ENCODE data around the gene ANK3. TPM values are rescaled to one million over a fixed set of nuclear protein-coding genes. Genes with fewer than 3 reads are reported as not detected.

ANK3 gene
- total RNA-seq, 8 experiments from 2014 or later = 8.1 to 191 (median 78.3) TPM

DNA sequence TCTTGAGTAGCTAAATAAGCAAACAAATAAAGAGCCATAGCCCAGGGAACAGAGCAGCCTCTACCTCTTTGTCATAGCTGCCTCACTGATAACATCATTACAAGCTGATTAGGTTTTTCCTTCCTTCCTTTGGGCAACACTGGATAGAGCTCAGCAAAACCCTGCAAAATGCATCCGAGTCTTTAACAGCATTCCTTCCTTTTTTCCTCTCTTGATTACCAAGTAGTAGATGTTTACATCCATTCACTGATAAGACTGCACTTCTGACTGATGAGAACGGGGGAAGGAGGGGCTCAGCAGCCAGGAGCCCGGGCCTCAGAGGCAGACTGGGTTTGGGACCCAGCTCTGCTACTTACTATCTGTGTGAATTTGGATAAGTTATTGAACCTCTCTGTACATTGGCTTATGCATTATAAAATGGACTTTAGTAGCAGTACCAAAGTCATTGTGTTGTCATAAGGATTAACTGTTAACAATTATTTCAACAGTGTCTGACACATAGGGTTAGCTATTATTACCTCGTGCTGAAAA is 214.2 kb downstream of the ANK3 start:
- Histone ChIP-seq H3K27ac (no peak overlapping the region), H3K4me3 (no peak overlapping the region), H3K4me1 (replicated peaks in 1 of 2) (no peaks in the 10 kb centered on the region)
- in situ Hi-C loops (cut with MboI; ENCODE audit: low pct_unique_long_range_greater_than_20kb in 2 of 9, low sequenced_read_pairs in 9 of 9, unreplicated experiment in 9 of 9) = no loop called here
- WGBS, 10 experiments = 40 to 100% (median 67%) methylated on average over 1 to 4 of the region's 4 CpGs; no CpG with 5 or more reads in 2 of the 10 experiments
- ATAC-seq (replicated peaks in 6 of 8) = no peak

DNA sequence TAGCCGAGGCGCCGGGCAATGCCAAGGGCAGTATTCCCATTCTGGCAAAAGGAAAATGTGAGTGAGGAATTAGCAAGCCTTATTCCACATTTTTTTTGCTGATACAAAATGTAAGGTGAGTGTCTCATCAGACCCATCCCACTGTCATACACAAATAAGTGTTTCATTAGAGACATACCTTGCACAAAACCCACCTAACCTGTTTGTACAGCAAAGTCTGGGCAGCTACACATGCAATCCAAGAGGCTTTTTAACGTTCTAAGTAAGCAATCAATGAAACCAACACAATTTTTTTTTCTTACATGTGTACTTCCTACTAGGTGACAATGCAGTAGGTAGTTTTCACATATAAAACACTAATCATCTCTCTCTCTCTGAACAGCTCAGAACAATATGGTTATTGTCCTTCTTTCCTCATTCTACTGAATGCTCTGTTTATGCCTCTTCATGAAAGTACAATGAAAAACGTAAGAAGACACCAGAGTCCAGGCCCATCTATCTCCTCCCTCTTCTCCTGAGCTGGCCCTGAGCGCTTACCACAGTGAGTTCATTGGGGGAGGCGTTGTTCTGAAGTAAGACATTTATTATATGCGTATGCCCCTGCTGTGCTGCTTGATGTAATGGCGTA is 217.2 kb downstream of the ANK3 start:
- H3K4me1 ChIP-seq (replicated peaks in 1 of 2) = no peaks in the 10 kb centered on the region
- no peak for ATAC-seq (replicated peaks in 6 of 8)

DNA sequence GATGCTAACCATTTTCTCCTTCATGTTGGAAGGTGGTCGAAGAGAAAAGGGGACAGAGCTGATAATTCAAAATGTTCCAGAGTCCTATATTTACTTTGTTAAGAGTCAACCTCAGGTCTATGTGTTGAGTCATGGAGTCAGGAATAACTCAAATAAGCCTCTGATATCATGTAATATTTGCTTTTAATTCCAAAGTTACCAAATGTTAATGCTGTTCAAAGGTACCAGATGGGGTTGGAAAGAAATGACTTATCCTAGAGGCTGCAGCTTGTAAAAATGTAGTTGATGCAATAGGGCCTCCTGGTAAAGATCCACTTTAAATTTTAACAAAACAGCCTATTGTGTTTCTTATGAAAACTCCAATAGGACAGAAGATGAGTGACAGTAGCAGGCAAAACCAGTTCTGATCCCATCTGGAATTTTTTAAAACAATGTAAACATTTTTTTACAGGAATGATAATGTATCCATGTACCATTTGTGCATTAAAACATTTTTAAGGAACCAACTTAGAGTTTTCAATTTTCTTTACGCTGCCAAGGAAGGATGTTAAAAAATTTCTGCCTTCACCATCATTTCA is 218.2 kb downstream of the ANK3 start:
- WGBS, 10 experiments = 50 to 100% (median 92%) methylated on average over 1 to 2 of the region's 2 CpGs; no CpG with 5 or more reads in 1 of the 10 experiments
- ATAC-seq (replicated peaks in 6 of 8) = no peak
- Histone ChIP-seq H3K4me3 (no peak overlapping the region), H3K4me1 (replicated peaks in 1 of 2) (peaks cover 0 to 4% of the 10 kb centered on the region in 2 donors), H3K27ac (no peak overlapping the region)
- in situ Hi-C loops (cut with MboI; ENCODE audit: low pct_unique_long_range_greater_than_20kb in 2 of 9, low sequenced_read_pairs in 9 of 9, unreplicated experiment in 9 of 9) = no loop called here

More for the DNA sequence above, 217.2 kb downstream of the ANK3 start:
- WGBS, 10 experiments = 52 to 94% (median 72%) methylated on average over 2 to 9 of the region's 9 CpGs
- Histone ChIP-seq H3K27ac (no peak overlapping the region), H3K4me3 (no peak overlapping the region)
- in situ Hi-C loops (cut with MboI; ENCODE audit: low pct_unique_long_range_greater_than_20kb in 2 of 9, low sequenced_read_pairs in 9 of 9, unreplicated experiment in 9 of 9) = no loop called here

DNA sequence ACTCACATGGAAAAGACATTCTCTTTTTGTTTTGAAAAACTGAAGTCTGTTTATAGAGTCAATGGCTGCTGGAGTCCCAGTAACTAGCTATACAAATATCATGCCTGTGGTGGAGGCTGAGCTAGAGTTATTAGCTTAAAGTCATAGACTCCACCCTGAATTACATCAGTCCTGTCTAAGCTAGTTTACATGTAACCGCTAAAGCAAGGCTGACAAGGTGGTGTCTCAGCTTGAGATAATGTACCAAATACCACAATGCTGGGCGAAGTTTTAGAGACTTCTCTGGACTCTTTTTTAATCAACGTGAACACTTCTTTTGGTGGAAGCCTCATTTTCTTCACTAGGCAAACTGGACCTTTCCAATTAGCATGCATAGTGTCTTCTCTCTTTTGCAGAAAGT is 219.4 kb downstream of the ANK3 start:
- H3K27ac ChIP-seq = no peak overlapping the region
- peak in 3 of 8 experiments; percentile 19 to 100 (median 95) for ATAC-seq (replicated peaks in 6 of 8)
- WGBS, 10 experiments = 42 to 100% (median 100%) methylated on average over 1 to 3 of the region's 3 CpGs; no CpG with 5 or more reads in 3 of the 10 experiments
- H3K4me3 ChIP-seq = no peak overlapping the region
- in situ Hi-C loops (cut with MboI; ENCODE audit: low pct_unique_long_range_greater_than_20kb in 2 of 9, low sequenced_read_pairs in 9 of 9, unreplicated experiment in 9 of 9) = no loop called here
- peaks cover 0 to 4% of the 10 kb centered on the region in 2 donors for H3K4me1 ChIP-seq (replicated peaks in 1 of 2)

DNA sequence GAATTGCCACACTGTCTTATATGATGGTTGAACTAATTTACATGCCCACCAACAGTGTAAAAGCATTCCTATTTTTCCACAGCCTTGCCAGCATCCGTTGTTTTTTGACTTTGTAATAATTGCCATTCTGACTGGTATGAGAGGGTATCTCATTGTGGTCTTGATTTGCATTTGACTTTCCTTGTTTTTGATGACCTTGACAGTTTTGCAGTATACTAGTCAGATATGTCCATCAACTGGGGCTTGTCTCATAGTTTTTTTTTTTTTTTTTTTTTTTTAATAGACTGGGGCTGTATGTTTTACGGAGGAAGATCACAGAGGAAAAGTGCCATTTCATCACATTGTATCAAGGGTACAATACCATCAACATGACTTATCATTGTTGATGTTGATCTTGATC is 220.6 kb downstream of the ANK3 start:
- no peak for ATAC-seq (replicated peaks in 6 of 8)
- Histone ChIP-seq H3K4me3 (no peak overlapping the region), H3K27ac (no peak overlapping the region), H3K4me1 (replicated peaks in 1 of 2) (peaks cover 0 to 4% of the 10 kb centered on the region in 2 donors)
- in situ Hi-C loops (cut with MboI; ENCODE audit: low pct_unique_long_range_greater_than_20kb in 2 of 9, low sequenced_read_pairs in 9 of 9, unreplicated experiment in 9 of 9) = no loop called here
- WGBS, 10 experiments = 66 to 100% (median 86%) methylated on average over 1 to 2 of the region's 2 CpGs; no CpG with 5 or more reads in 1 of the 10 experiments

DNA sequence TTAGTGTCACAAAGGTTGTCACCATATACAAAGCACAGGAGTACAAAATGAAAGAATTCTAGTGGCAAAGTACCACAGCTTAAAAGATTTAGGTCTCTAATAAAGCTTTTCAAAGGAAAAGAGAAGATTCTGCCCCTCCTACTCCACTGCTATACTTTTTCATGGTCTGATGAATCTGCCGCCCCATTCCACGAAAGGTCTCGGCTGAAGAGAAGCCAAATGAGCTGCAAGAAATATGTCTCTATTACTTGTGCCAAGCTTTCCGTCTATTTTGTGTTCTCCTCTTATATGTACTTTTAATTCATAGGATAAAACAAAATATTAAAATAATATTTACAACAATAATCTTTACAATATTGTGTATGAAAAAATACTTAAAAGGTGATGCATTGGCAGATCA is 222.6 kb downstream of the ANK3 start:
- in situ Hi-C loops (cut with MboI; ENCODE audit: low pct_unique_long_range_greater_than_20kb in 2 of 9, low sequenced_read_pairs in 9 of 9, unreplicated experiment in 9 of 9) = no loop called here
- Histone ChIP-seq H3K27ac (no peak overlapping the region), H3K4me3 (no peak overlapping the region), H3K4me1 (replicated peaks in 1 of 2) (peaks cover 0 to 4% of the 10 kb centered on the region in 2 donors)
- 14 to 100% (median 66%) methylated on average over 1 to 4 of the region's 4 CpGs; no CpG with 5 or more reads in 2 of the 10 experiments for WGBS, 10 experiments
- no peak for ATAC-seq (replicated peaks in 6 of 8)

DNA sequence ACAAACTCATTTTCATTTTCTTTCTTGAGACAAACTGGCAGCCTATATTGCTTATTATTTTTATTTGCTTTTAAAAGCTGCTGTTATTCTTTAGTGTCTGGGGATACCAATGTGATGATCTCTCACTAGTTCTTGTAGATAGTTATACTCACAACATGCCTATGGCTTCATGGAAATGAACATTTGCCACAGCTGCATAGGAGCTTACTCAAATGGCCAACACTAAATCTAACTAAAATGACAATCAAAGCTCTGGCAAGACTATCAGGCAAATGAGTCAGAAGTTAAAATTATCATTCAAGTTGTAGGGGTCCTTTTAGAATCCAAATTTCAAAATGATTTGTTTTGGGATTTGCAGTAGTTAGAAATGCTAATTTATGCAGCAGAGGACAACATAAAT is 225.9 kb downstream of the ANK3 start:
- in situ Hi-C loops (cut with MboI; ENCODE audit: low pct_unique_long_range_greater_than_20kb in 2 of 9, low sequenced_read_pairs in 9 of 9, unreplicated experiment in 9 of 9) = no loop called here
- Histone ChIP-seq H3K4me1 (replicated peaks in 1 of 2) (peaks cover 0 to 4% of the 10 kb centered on the region in 2 donors), H3K27ac (no peak overlapping the region), H3K4me3 (no peak overlapping the region)
- ATAC-seq (replicated peaks in 6 of 8) = no peak

DNA sequence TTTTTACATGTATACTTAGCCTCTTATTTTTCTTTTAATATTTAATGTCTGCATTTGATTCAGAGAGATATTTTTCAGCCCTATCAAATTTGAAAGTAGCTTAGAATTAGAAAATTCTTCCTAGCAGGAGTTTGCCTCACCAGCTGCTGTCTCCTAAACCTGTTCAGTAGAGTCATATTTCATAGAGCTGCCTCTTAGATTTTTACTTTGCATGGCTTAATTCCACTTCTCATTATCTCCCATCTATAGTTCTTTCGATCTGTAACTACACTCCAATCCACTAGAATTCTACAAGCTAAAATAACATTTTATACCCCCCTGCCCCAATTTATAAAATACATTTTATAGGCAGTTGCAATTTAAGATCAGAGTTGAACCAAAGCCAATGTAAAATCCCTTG is 227.0 kb downstream of the ANK3 start:
- Histone ChIP-seq H3K4me1 (replicated peaks in 1 of 2) (peaks cover 0 to 4% of the 10 kb centered on the region in 2 donors), H3K27ac (no peak overlapping the region), H3K4me3 (no peak overlapping the region)
- in situ Hi-C loops (cut with MboI; ENCODE audit: low pct_unique_long_range_greater_than_20kb in 2 of 9, low sequenced_read_pairs in 9 of 9, unreplicated experiment in 9 of 9) = no loop called here
- no peak for ATAC-seq (replicated peaks in 6 of 8)
- 80 to 100% (median 90%) methylated on average over 1 of the region's 1 CpG; no CpG with 5 or more reads in 1 of the 10 experiments for WGBS, 10 experiments

DNA sequence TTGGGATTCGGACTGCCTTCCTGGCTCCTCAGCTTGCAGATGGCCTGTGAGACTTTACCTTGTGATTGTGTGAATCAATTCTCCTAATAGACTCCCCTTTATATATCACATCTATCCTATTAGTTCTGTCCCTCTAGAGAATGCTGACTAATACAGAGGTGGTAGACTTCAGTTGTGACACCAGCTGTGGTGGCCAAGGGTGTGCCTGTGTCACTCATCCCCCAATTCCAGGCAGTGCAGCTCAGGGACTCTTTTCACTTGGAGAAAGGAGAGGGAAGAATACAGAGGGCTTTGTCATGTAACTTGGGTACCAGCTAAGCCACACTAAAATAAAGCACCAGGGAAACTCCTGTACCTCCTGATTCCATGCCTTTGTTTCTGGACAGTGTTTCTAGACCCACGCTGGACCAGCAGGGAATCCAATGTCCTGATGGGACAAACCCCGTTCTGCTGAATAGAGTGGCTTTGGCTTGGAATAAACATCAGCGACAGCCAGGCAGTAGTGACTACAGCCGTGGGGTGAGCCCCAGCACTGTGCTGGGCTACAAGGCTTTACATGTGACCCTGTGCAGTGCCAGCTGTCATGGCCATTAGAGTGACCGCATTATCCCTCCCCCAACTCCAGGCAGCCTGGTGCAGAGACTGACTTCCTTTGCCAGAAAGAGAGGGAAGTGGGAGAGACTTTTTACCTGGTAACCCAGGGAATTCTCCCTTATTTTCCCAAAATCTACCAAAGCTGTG is 233.6 kb downstream of the ANK3 start:
- 62 to 100% (median 81%) methylated on average over 1 to 3 of the region's 6 CpGs; no CpG with 5 or more reads in 2 of the 10 experiments for WGBS, 10 experiments
- in situ Hi-C loops (cut with MboI; ENCODE audit: low pct_unique_long_range_greater_than_20kb in 2 of 9, low sequenced_read_pairs in 9 of 9, unreplicated experiment in 9 of 9) = no loop called here
- peak in 2 of 8 experiments; percentile 45 to 57 for ATAC-seq (replicated peaks in 6 of 8)
- no peaks in the 10 kb centered on the region for H3K4me1 ChIP-seq (replicated peaks in 1 of 2)
- H3K27ac ChIP-seq = no peak overlapping the region
- H3K4me3 ChIP-seq = no peak overlapping the region

DNA sequence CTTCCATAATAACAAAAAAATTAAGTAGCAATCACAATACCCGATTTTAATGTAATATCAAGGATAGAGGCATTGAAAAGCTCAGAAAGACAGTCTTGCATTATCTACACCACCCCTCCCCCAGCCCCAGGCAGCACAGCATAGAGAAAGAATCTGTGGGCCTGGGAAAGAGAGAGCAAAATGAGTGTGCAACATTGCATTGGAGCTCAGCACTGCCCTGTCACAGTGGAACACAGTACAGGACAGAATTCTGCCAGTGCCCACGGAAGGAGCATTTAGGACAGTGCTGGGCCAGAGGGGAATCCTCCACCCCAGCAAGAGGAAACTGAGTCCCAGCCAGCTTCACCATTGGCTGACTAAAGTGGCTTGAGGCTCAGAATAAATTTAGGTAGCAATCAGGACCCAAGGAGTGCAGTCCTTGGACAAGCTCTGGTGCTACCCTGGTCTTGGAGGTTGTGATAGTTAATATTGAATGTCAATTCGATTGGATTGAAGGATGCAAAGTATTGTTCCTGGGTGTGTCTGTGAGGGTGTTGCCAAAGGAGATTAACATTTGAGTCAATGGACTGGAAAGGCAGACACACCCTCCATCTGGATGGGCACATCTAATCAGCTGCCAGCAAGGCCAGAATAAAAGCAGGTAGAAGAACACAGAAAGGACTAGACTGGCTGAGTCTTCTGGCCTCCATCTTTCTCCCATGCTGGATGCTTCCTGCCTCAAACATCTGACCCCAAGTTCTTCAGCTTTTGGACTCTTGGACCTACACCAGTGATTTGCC is 234.4 kb downstream of the ANK3 start:
- no peak overlapping the region for H3K27ac ChIP-seq
- WGBS, 10 experiments = 0 to 80% (median 42%) methylated on average over 1 to 2 of the region's 3 CpGs; no CpG with 5 or more reads in 1 of the 10 experiments
- in situ Hi-C loops (cut with MboI; ENCODE audit: low pct_unique_long_range_greater_than_20kb in 2 of 9, low sequenced_read_pairs in 9 of 9, unreplicated experiment in 9 of 9) = no loop called here
- peak; percentile 25 to 93 (median 50) for ATAC-seq (replicated peaks in 6 of 8)
- no peaks in the 10 kb centered on the region for H3K4me1 ChIP-seq (replicated peaks in 1 of 2)
- no peak overlapping the region for H3K4me3 ChIP-seq

DNA sequence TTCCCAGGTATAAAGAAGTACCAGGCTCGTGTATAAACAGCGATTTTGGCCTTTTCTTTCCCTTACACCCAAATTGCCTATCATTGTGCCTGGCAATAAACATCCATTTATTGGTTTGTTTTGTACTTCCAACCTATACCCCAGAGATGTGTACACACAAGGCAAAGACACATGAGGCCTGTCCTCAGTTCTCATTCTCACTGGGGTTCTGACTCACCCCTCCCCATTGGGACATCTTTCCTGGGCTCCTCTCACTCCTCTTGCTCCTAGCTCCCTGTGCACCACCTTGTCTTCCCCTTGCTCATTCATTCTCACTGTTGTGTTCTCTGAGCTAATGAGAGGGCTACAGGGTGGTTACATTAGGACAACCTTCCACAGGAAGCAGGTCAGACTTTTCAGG is 240.7 kb downstream of the ANK3 start:
- Histone ChIP-seq H3K4me3 (no peak overlapping the region), H3K4me1 (replicated peaks in 1 of 2) (no peaks in the 10 kb centered on the region), H3K27ac (no peak overlapping the region)
- ATAC-seq (replicated peaks in 6 of 8) = no peak
- in situ Hi-C loops (cut with MboI; ENCODE audit: low pct_unique_long_range_greater_than_20kb in 2 of 9, low sequenced_read_pairs in 9 of 9, unreplicated experiment in 9 of 9) = no loop called here
- 40 to 100% (median 88%) methylated on average over 1 to 2 of the region's 2 CpGs; no CpG with 5 or more reads in 3 of the 10 experiments for WGBS, 10 experiments

DNA sequence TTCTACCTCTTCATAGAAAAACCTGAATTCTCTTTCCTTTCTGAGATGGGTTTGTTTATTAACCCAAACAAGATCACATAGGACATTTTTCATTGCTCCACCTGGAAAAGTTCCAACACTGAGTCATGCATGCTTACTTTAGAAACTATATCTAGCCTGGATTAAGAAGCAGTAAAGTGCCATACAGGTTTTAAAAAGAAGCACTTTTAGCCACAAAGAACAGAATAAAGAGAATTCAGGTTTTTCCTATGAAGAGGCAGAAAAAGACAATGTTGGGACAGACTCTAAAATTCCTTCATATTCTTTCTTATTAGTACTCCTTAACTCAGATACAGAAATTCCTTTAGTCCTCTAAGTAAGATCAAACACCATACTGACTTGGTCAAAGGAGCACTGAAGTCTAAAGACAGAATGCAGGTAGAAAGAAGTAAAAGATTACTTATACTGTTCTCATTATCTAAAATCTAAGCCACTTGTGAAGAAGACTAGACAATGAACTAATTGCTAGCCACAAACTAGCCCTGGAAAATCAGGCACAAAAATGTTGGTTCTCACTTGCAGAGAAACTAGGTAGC is 241.3 kb downstream of the ANK3 start:
- H3K4me1 ChIP-seq (replicated peaks in 1 of 2) = no peaks in the 10 kb centered on the region
- in situ Hi-C loops (cut with MboI; ENCODE audit: low pct_unique_long_range_greater_than_20kb in 2 of 9, low sequenced_read_pairs in 9 of 9, unreplicated experiment in 9 of 9) = no loop called here
- peak in 2 of 8 experiments; percentile 25 to 38 for ATAC-seq (replicated peaks in 6 of 8)
- H3K27ac ChIP-seq = no peak overlapping the region
- H3K4me3 ChIP-seq = no peak overlapping the region
